Cerebellar nuclear complex (tissue), 1 donor: ENCODE data around the gene PIANP.

Experiments used
- DNase-seq, 2 experiments: peaks; one replicate each; lab custom pipeline; 2025; lab: John Stamatoyannopoulos, UW

Gene PIANP

GRCh38 chr12:6667559-6668210 lies 32.9 kb downstream of the PIANP start:
- no peak for DNase-seq

- no peak for DNase-seq
These were observed 34.4 kb downstream of the PIANP start for GRCh38 chr12:6666211-6666610.

GRCh38 chr12:6664902-6665301 lies 35.7 kb downstream of the PIANP start:
- no peak for DNase-seq

- peak; percentile 87 to 96 for DNase-seq
These were observed 37.5 kb downstream of the PIANP start, which contains the start of gene ING4 for GRCh38 chr12:6662906-6663742. Gene ING4, minus strand, starts transcription at chr12:6663119. Its CDS starts 18 bp downstream, at chr12:6663101.

GRCh38 chr12:6662602-6662905 lies 38.1 kb downstream of the PIANP start:
- no peak for DNase-seq

GRCh38 chr12:6653987-6654386 lies 46.6 kb downstream of the PIANP start:
- DNase-seq: no peak

GRCh38 chr12:6653342-6653741 lies 47.3 kb downstream of the PIANP start:
- no peak for DNase-seq

GRCh38 chr12:6652391-6652790 lies 48.2 kb downstream of the PIANP start:
- DNase-seq: no peak

- no peak for DNase-seq
These were observed 49.8 kb downstream of the PIANP start for GRCh38 chr12:6650832-6651231.

- DNase-seq: peak in 1 of 2 experiments; percentile 60
These were observed 53.5 kb downstream of the PIANP start, which contains the start of gene ACRBP for GRCh38 chr12:6647083-6647604. Gene ACRBP, minus strand, starts transcription at chr12:6647432. Its CDS starts 66 bp downstream, at chr12:6647366.

- no peak for DNase-seq
These were observed 54.1 kb downstream of the PIANP start for GRCh38 chr12:6646276-6647082.

- no peak for DNase-seq
These were observed 55.7 kb downstream of the PIANP start for GRCh38 chr12:6644903-6645302.

GRCh38 chr12:6644257-6644596 lies 56.4 kb downstream of the PIANP start:
- no peak for DNase-seq
